ENCODE measurements around the gene LCE1A. TPM values are rescaled to one million over a fixed set of nuclear protein-coding genes. Genes with fewer than 3 reads are reported as not detected.

Gene LCE1A
- total RNA-seq, 1 donor from 2014 or later = not detected

DNA sequence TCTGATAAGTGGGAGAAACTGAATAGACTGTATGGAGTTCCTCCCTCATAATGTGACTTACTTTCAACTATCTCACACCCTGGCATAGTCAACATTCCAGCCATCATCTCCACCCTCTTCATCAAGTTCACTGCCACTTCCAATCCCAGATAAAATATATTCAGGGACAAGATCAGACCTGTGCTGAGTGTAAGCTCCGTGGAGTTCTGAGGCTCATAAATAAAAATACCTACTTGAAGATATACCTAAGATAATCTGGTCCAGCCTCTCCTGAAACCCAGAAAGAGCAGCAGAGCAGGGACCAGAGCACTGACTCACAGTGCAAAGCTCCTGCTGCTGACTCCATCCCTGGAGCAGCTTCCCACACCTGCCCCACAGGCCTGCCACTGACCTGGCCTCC, 30.8 kb downstream of the LCE1A start:
- H3K4me1 ChIP-seq = no peaks in the 10 kb centered on the region
- no peaks in the 10 kb centered on the region for H3K36me3 ChIP-seq
- no peaks in the 10 kb centered on the region for H3K9me3 ChIP-seq (replicated peaks)
- intact Hi-C loops (cut with micrococcal nuclease) = no loop called here
- DNase-seq = no peak
- TF ChIP-seq, protein P1, sequence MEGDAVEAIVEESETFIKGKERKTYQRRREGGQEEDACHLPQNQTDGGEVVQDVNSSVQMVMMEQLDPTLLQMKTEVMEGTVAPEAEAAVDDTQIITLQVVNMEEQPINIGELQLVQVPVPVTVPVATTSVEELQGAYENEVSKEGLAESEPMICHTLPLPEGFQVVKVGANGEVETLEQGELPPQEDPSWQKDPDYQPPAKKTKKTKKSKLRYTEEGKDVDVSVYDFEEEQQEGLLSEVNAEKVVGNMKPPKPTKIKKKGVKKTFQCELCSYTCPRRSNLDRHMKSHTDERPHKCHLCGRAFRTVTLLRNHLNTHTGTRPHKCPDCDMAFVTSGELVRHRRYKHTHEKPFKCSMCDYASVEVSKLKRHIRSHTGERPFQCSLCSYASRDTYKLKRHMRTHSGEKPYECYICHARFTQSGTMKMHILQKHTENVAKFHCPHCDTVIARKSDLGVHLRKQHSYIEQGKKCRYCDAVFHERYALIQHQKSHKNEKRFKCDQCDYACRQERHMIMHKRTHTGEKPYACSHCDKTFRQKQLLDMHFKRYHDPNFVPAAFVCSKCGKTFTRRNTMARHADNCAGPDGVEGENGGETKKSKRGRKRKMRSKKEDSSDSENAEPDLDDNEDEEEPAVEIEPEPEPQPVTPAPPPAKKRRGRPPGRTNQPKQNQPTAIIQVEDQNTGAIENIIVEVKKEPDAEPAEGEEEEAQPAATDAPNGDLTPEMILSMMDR (IDR thresholded peaks at IDR 0.05; ENCODE audit: borderline replicate concordance) = no peak
- H3K27ac ChIP-seq (replicated peaks) = no peak overlapping the region
- H3K27me3 ChIP-seq (ENCODE audit: low read depth) = peaks cover 3% of the 10 kb centered on the region
- H3K4me3 ChIP-seq = no peak overlapping the region

DNA sequence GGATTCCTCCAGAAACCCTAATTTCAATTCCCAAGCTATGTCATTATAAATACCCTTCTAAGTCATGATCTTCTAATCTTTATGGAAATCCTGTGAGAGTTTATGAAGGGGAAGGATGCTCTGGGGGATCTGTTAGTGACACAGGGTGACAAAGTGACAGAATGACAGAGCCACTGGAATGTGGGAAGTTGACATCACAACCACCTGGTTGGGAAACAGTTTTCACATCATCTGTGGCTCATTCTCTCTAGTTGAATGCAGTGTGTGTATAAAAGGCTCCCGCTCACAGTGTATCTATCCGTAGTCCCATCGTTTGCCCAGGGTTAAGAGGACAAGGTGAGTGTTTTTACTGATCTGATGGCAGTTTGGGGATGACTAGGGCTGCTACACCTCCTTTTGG, 32.4 kb downstream of the LCE1A start, which contains the start of gene LCE7A:
Gene LCE7A, plus strand, starts transcription at position 301 of the 400 bp plus-strand sequence. CDS start 702 bp downstream, outside the sequence.
- intact Hi-C loops (cut with micrococcal nuclease) = no loop called here
- no peak within 1 kb of the TSS for H3K27ac ChIP-seq (replicated peaks)
- no peaks in the 10 kb centered on the region for H3K9me3 ChIP-seq (replicated peaks)
- H3K4me3 ChIP-seq = no peak within 1 kb of the TSS
- no peaks in the 10 kb centered on the region for H3K4me1 ChIP-seq
- H3K27me3 ChIP-seq (ENCODE audit: low read depth) = peaks cover 6% of the 10 kb centered on the region
- no peaks in the 10 kb centered on the region for H3K36me3 ChIP-seq
- no peak for DNase-seq
- TF ChIP-seq, protein P1 (IDR thresholded peaks at IDR 0.05; ENCODE audit: borderline replicate concordance) = no peak

- DNase-seq = no peak
- H3K4me1 ChIP-seq = no peaks in the 10 kb centered on the region
- H3K36me3 ChIP-seq = no peaks in the 10 kb centered on the region
- TF ChIP-seq, protein P1 (IDR thresholded peaks at IDR 0.05; ENCODE audit: borderline replicate concordance) = no peak
- H3K27ac ChIP-seq (replicated peaks) = no peak overlapping the region
- no peaks in the 10 kb centered on the region for H3K9me3 ChIP-seq (replicated peaks)
- H3K27me3 ChIP-seq (ENCODE audit: low read depth) = peaks cover 6% of the 10 kb centered on the region
- intact Hi-C loops (cut with micrococcal nuclease) = no loop called here
- H3K4me3 ChIP-seq = no peak overlapping the region
These were observed 32.9 kb downstream of the LCE1A start for GRCh38 chr1:152860129-152860528.

- intact Hi-C loops (cut with micrococcal nuclease) = no loop called here
These were observed 34.1 kb downstream of the LCE1A start for GRCh38 chr1:152861374-152861773.

GRCh38 chr1:152864443-152864842, 37.2 kb downstream of the LCE1A start:
- Histone ChIP-seq H3K27ac (replicated peaks) (no peak overlapping the region), H3K4me3 (no peak overlapping the region), H3K4me1 (no peaks in the 10 kb centered on the region), H3K36me3 (no peaks in the 10 kb centered on the region), H3K27me3 (ENCODE audit: low read depth) (peaks cover 6% of the 10 kb centered on the region), H3K9me3 (replicated peaks) (no peaks in the 10 kb centered on the region)
- TF ChIP-seq, protein P1 (IDR thresholded peaks at IDR 0.05; ENCODE audit: borderline replicate concordance) = no peak
- DNase-seq = no peak
- intact Hi-C loops (cut with micrococcal nuclease) = no loop called here

More at GRCh38 chr1:152861374-152861773, 34.1 kb downstream of the LCE1A start:
- DNase-seq = no peak
- H3K4me1 ChIP-seq = no peaks in the 10 kb centered on the region
- H3K4me3 ChIP-seq = no peak overlapping the region
- TF ChIP-seq, protein P1 (IDR thresholded peaks at IDR 0.05; ENCODE audit: borderline replicate concordance) = no peak
- no peaks in the 10 kb centered on the region for H3K36me3 ChIP-seq
- peaks cover 6% of the 10 kb centered on the region for H3K27me3 ChIP-seq (ENCODE audit: low read depth)
- no peaks in the 10 kb centered on the region for H3K9me3 ChIP-seq (replicated peaks)
- no peak overlapping the region for H3K27ac ChIP-seq (replicated peaks)

All from left ventricle myocardium inferior (tissue), 1 donor.